HepG2 (cell line): ENCODE measurements around the gene PPP1R7. TPM values are rescaled to one million over a fixed set of nuclear protein-coding genes. Genes with fewer than 3 reads are reported as not detected.

ENCODE experiments used
- ARNT ChIP-seq: fragments of 450-650 bp; IDR thresholded peaks from 2 replicates; pipeline ENCODE4 v1.6.1; 2017
- HNRNPLL ChIP-seq: fragments of 200-400 bp; formaldehyde crosslinking; IDR thresholded peaks from 2 replicates; pipeline ENCODE4 v1.6.1; 2017; ENCODE audit warnings: mild to moderate bottlenecking, low read depth, low read length; ENCODE audit not compliant: poor library complexity, severe bottlenecking
- HOXD1 ChIP-seq: sonication (generic); formaldehyde crosslinking; IDR thresholded peaks from 2 replicates; pipeline ENCODE4 v1.5.0; 2020; ENCODE audit warnings: missing genetic modification reagents
- MTA3 ChIP-seq: sonication (generic); formaldehyde crosslinking; IDR thresholded peaks from 2 replicates; pipeline ENCODE4 v1.4.0; 2020; ENCODE audit warnings: missing genetic modification reagents
- MTF1 ChIP-seq: sonication (generic); formaldehyde crosslinking; IDR thresholded peaks from 2 replicates; pipeline ENCODE4 v1.5.0; 2020; ENCODE audit warnings: missing genetic modification reagents
- NCOA1 ChIP-seq: sonication (generic); formaldehyde crosslinking; IDR thresholded peaks from 2 replicates; pipeline ENCODE4 v1.9.0; 2021; ENCODE audit warnings: missing genetic modification reagents
- PHF20 ChIP-seq: sonication (generic); formaldehyde crosslinking; IDR thresholded peaks from 2 replicates; pipeline ENCODE4 v1.5.0; 2020; ENCODE audit warnings: mild to moderate bottlenecking, missing genetic modification reagents
- PHF21A ChIP-seq: sonication (generic); formaldehyde crosslinking; IDR thresholded peaks from 2 replicates; pipeline ENCODE4 v1.5.0; 2020; ENCODE audit warnings: mild to moderate bottlenecking, missing genetic modification reagents
- SIX1 ChIP-seq: sonication (generic); formaldehyde crosslinking; IDR thresholded peaks from 2 replicates; pipeline ENCODE4 v1.4.0; 2020; ENCODE audit warnings: missing genetic modification reagents, borderline replicate concordance
- SRF ChIP-seq: IDR thresholded peaks from 2 replicates; pipeline ENCODE4 v1.6.1; 2011; ENCODE audit warnings: mild to moderate bottlenecking, low read depth, low read length, moderate library complexity
- TBP ChIP-seq: sonication (generic); formaldehyde crosslinking; IDR thresholded peaks from 2 replicates; pipeline ENCODE4 v1.5.0; 2020; ENCODE audit warnings: missing genetic modification reagents
- ZC3H4 ChIP-seq: sonication (generic); formaldehyde crosslinking; IDR thresholded peaks from 2 replicates; pipeline ENCODE4 v1.4.0; 2020; ENCODE audit warnings: missing genetic modification reagents, borderline replicate concordance
- ZFP62 ChIP-seq: sonication (generic); formaldehyde crosslinking; IDR thresholded peaks from 2 replicates; pipeline ENCODE4 v1.4.0; 2020; ENCODE audit warnings: missing genetic modification reagents
- ZFX ChIP-seq: sonication (generic); formaldehyde crosslinking; IDR thresholded peaks from 2 replicates; pipeline ENCODE4 v1.4.0; 2020; ENCODE audit warnings: mild to moderate bottlenecking, low read depth, missing genetic modification reagents, moderate library complexity
- ZKSCAN8 ChIP-seq: IDR thresholded peaks from 2 replicates; pipeline ENCODE4 v1.6.1; 2016; ENCODE audit warnings: borderline replicate concordance, missing genetic modification reagents, missing compliant biosample characterization
- ZNF33A ChIP-seq: sonication (generic); formaldehyde crosslinking; IDR thresholded peaks from 2 replicates; pipeline ENCODE4 v1.5.1; 2020; ENCODE audit warnings: missing genetic modification reagents, mild to moderate bottlenecking, moderate library complexity, borderline replicate concordance
- ZNF558 ChIP-seq: sonication (generic); formaldehyde crosslinking; IDR thresholded peaks from 2 replicates; pipeline ENCODE4 v1.9.0; 2022; ENCODE audit warnings: mild to moderate bottlenecking, missing genetic modification reagents, borderline replicate concordance
- polyA plus RNA-seq, 8 experiments: library from polyadenylated mRNA; depleted of rRNA in 3 of 8; stranded (reverse) in 7 of 8; unstranded in 1 of 8; fragments of >200 nt; fragmentation: Illumina TruSeq in 4 of 8; extraction: Trizol in 4 of 8; gene quantifications; 2 replicates each; pipeline versions ENCODE4 v1.2.1 to v1.2.3, GENCODE V29; 2011 to 2016; ENCODE audit warnings: low read depth in 4 of 8, missing spikeins in 1 of 8, mixed read lengths in 1 of 8; ENCODE audit not compliant: insufficient read depth in 1 of 8
- total RNA-seq, 5 experiments: library from RNA; depleted of rRNA; stranded (reverse); fragments of >200 nt; fragmentation: Illumina TruSeq; extraction: Trizol; gene quantifications; 2 replicates each; pipeline ENCODE4 v1.2.3, GENCODE V29; 2016; ENCODE audit warnings: low read depth in 1 of 5
- TF ChIP-seq, protein P1 (sequence below): IDR thresholded peaks from 2 replicates; pipeline ENCODE4 v1.6.1; 2018; ENCODE audit warnings: missing genetic modification reagents
- TF ChIP-seq, protein P2 (sequence below), 2 experiments: sonication (generic) in 1 of 2; formaldehyde crosslinking in 1 of 2; IDR thresholded peaks; 2 replicates each; pipeline versions ENCODE4 v1.4.0 to v1.6.1; 2016 to 2020; ENCODE audit warnings: borderline replicate concordance in 1 of 2, low read depth in 1 of 2, mild to moderate bottlenecking in 1 of 2, missing genetic modification reagents in 1 of 2
- TF ChIP-seq, protein P3 (sequence below): sonication (generic); formaldehyde crosslinking; IDR thresholded peaks from 2 replicates; pipeline ENCODE4 v1.5.0; 2020; ENCODE audit warnings: mild to moderate bottlenecking, missing genetic modification reagents, borderline replicate concordance

The PPP1R7 gene
- total and polyA plus RNA-seq, 2 of the 13 experiments (the other 11 are each of a cell fraction or from before 2014, with no cell fraction given), result 33.3 to 67.9 TPM

DNA sequence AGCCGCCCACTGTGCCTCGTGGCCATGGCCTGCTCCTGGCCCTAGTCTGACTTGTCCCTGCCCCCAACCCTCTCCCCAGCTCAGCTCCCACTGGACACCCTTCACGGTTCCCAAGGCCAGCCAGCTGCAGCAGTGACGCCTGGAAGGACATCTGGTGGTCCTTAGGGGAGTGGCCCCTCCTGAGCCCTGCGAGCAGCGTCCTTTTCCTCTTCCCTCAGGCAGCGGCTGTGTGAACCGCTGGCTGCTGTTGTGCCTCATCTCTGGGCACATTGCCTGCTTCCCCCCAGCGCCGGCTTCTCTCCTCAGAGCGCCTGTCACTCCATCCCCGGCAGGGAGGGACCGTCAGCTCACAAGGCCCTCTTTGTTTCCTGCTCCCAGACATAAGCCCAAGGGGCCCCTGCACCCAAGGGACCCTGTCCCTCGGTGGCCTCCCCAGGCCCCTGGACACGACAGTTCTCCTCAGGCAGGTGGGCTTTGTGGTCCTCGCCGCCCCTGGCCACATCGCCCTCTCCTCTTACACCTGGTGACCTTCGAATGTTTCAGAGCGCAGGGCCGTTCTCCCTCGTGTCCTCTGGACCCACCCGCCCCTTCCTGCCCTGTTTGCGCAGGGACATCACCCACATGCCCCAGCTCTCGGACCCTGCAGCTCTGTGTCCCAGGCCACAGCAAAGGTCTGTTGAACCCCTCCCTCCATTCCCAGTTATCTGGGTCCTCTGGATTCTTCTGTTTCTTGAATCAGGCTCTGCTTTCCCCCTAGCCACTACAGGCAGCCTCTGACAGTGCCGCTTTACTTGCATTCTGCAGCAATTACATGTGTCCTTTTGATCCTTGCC is 74.0 kb downstream of the PPP1R7 start (continued):
- no peak for TF ChIP-seq ZNF33A (CRISPR knock-in tag)
- TF ChIP-seq ZNF558 (CRISPR knock-in tag), result peak; percentile 96; the same call in 1 of the 2 replicates
- TF ChIP-seq ZFX (CRISPR knock-in tag), result peak; percentile 85
- no peak for TF ChIP-seq ZC3H4
- TF ChIP-seq HOXD1 (CRISPR knock-in tag), result peak; percentile 54; the same call in 1 of the 2 replicates
- no peak for TF ChIP-seq SRF
- peak; percentile 62; the same call in 1 of the 2 replicates for TF ChIP-seq NCOA1 (CRISPR knock-in tag)
- TF ChIP-seq, protein P1, sequence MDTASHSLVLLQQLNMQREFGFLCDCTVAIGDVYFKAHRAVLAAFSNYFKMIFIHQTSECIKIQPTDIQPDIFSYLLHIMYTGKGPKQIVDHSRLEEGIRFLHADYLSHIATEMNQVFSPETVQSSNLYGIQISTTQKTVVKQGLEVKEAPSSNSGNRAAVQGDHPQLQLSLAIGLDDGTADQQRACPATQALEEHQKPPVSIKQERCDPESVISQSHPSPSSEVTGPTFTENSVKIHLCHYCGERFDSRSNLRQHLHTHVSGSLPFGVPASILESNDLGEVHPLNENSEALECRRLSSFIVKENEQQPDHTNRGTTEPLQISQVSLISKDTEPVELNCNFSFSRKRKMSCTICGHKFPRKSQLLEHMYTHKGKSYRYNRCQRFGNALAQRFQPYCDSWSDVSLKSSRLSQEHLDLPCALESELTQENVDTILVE (CRISPR knock-in tag), result 0 out of 2 replicates have a peak, but pooled peaks have one; percentile 2
- TF ChIP-seq TBP (CRISPR knock-in tag), result no peak
- TF ChIP-seq HNRNPLL, result peak; percentile 92
- 0 out of 2 replicates have a peak, but pooled peaks have one; percentile 4 for TF ChIP-seq ZKSCAN8 (CRISPR knock-in tag)
- TF ChIP-seq, protein P2, sequence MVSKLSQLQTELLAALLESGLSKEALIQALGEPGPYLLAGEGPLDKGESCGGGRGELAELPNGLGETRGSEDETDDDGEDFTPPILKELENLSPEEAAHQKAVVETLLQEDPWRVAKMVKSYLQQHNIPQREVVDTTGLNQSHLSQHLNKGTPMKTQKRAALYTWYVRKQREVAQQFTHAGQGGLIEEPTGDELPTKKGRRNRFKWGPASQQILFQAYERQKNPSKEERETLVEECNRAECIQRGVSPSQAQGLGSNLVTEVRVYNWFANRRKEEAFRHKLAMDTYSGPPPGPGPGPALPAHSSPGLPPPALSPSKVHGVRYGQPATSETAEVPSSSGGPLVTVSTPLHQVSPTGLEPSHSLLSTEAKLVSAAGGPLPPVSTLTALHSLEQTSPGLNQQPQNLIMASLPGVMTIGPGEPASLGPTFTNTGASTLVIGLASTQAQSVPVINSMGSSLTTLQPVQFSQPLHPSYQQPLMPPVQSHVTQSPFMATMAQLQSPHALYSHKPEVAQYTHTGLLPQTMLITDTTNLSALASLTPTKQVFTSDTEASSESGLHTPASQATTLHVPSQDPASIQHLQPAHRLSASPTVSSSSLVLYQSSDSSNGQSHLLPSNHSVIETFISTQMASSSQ (IDR thresholded peaks at IDR 0.05; ENCODE audit: low read depth), result no peak
- TF ChIP-seq, protein P2 (CRISPR knock-in tag; IDR thresholded peaks at IDR 0.05; ENCODE audit: borderline replicate concordance), result peak; percentile 71; the same call in 1 of the 2 replicates
- no peak for TF ChIP-seq PHF20 (CRISPR knock-in tag)
- TF ChIP-seq SIX1 (CRISPR knock-in tag), result peak; percentile 61; the same call in 1 of the 2 replicates
- TF ChIP-seq MTA3 (CRISPR knock-in tag), result no peak
- TF ChIP-seq PHF21A, result peak; percentile 97
- TF ChIP-seq ZFP62 (CRISPR knock-in tag), result no peak
- TF ChIP-seq, protein P3, sequence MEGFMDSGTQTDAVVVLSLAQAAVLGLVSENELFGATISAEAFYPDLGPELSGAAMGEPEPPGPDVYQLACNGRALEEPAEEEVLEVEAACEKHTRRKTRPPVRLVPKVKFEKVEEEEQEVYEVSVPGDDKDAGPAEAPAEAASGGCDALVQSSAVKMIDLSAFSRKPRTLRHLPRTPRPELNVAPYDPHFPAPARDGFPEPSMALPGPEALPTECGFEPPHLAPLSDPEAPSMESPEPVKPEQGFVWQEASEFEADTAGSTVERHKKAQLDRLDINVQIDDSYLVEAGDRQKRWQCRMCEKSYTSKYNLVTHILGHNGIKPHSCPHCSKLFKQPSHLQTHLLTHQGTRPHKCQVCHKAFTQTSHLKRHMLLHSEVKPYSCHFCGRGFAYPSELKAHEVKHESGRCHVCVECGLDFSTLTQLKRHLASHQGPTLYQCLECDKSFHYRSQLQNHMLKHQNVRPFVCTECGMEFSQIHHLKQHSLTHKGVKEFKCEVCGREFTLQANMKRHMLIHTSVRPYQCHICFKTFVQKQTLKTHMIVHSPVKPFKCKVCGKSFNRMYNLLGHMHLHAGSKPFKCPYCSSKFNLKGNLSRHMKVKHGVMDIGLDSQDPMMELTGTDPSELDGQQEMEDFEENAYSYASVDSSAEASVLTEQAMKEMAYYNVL (CRISPR knock-in tag), result no peak; the same call in 1 of the 2 replicates
- TF ChIP-seq MTF1 (CRISPR knock-in tag), result no peak
- TF ChIP-seq ARNT, result no peak
